Stimulated activated CD8-positive, alpha-beta memory T cell treated with anti-CD3 and anti-CD28 coated beads, Interleukin-15, amount 100 ng/mL, for 4 hours (primary cell): ENCODE measurements around the gene SOCS1.
"Not testable (repeated sequence)": the region's sequence is repeated elsewhere in the genome, so short reads cannot be mapped to it uniquely, and the experiment has no call there.

Experiments
- DNase-seq, 2 donors: peaks; one replicate each; pipeline ENCODE4 v3.0.0-alpha.2; 2020; ENCODE audit warnings: low read depth in 2 of 2

Gene SOCS1

DNA sequence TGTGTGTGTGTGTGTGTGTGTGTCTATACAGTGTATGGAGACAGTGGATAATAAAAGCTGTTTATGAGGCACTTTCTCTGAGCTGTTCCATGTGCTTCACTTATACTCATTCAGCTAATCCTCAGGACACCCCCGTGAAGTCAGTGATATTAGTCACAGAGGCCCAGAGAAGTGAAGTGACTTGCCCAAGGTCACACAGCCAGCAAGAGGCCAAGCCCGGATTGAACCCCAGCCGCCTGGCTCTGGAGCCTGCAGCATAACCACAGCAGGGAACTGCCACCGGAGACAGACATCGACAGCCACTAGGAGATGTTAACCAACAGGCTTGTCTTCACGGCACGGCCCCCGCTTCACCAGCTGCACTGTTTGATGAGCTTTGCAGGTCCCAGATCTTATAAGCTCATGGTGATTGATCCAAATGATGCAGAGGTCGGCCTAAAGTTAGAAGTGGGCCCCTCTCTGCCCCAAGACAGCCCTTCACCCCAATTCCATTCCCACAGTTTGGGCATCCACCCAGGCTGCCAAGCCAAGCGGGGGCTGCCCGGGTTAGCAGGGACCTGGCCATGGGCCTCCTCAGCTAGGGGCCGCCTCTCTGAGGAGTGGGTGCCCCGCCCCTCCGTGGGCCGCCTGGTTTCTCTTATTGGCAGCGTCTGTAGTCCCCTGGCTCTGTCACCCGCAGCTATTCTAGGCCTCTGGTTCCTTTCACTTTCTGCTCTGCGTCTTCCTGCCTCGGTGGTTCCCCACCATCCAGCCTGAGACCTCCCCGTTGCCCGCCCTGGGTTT, 30.9 kb downstream of the SOCS1 start:
- DNase-seq, result peak; percentile 69 to 79

DNA sequence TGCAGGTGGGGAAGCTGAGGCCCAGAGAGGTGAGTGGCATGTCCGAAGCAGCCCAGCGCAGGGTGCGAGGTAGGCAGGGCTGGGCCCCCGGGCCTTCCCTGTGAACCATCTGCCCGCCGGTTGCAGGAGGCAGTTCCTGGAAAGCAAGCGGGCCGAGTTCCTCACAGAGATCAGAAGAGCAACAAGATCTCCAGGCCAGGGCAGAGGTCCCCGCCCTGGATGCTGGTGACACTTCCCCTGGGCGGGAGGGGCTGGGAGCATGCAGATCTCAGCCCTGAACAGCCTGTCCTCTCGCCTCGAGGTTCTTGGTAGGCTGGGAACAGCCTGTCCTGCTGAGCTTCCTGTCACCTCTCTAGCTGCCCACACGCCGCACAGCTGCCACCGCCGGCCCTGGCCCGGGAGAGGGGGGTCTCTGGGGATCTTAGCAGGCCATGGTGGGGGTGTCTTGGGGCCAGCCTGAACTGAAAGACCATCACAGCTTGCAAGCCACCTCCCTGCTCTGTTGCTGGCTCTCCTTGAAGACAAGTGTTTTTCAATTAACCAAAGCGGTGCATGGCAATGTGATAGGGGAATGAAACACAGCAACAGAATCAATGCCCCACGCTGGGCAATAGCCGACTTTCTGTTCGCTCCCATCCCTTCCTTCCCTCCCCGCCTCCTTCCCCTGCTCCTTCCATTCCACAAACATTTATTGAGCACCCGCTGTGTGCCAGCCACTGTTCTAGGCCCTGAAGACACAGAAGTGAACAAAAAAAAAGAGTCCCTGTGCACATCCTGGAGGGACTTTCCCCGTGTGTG, 31.7 kb downstream of the SOCS1 start:
- DNase-seq, result peak; percentile 19 to 27

DNA sequence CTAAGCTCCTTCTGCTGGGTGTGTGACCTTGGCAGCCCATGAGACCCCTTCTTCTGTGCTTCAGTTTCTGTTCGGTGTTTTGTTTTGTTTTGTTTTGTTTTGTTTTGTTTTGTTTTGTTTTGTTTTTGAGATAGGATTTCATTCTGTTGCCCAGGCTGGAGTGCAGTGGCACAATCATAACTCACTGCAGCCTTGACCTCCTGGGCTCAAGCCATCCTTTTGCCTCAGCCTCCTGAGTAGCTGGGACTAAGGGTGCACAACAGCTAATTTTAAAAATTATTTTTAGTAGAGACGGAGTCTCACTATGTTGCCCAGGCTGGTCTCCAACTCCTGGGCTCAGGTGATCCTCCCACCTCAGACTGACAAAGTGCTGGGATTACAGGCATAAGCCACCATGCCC, 35.5 kb downstream of the SOCS1 start:
- DNase-seq, result not testable (repeated sequence)

DNA sequence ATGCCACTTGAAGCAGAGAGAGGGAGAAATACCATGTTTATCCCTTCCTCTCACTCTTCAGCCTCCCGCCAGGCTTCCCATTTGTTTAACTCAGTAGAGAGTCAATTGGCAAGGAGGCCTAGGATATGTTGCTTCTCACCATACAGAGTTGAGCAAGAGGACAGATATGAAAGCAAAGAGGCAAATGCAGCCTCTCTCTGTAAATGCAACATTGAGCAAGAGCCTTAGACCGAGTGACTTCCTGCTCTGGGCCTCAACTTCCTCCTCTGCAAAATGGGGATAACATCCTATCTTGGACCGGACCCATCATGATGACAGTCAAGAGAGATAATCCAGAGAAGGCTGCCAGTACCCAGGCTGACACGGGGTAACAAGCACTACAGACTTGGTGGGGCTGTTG, 36.8 kb downstream of the SOCS1 start:
- no peak for DNase-seq

DNA sequence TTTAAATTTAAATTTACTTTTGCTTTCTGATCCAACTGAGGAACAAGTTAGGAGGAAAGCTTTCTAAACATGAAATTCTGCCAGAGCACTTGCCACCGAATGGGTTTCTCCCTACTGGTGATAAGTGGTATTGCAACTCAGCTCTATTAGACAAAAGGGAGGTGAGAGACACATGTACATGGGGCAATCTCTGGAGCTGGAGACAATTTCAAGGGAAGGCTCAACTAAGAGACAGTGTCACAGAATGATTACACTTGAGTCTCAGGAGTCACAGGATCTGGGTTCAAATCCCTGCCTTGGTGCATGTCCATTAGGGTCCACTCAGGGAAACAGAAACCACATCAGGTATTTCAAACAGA, 37.4 kb downstream of the SOCS1 start:
- DNase-seq, result no peak

DNA sequence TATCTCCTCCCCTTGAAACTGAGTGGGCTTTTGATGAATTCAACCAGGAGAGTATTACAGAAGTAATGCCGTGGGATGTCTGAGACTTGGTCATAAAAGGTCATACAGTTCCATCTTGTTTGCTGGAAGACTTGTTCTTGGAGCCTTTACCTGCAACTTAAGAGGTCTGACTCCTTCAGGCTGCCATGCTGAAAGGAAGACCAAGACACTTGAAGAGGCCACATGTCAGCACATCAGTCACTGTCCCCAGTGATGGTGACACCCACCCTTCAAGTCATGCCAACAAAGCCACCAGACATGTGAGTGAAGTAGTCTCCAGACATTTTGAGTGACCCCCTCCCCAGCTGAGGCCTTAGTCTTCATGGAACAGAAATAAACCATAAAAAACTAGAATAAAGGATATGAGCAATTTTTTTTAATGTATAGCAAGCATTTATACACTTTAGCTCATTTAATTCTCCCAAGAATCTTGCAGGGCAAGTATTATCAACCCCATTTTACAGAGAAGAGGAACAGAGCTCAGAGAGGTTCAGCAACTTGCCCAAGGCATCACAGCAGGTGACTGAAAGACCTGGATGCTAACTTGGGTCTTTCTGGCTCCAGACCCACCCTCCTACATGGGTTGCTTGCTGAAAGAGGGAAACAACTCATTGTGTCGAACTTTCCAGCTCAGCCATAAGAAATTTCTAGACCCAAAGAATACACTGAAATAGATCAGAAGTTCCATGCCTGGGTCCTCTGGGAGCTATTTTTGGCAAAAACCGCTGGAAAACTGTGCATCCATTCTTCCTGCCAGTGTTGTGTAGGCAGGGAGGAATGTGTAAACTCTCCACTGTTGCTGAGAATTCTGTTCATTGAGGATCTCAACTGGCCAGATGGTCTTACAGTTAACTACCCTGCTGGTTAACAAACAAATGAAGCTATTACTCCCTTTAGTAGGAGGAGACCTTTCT, 38.1 kb downstream of the SOCS1 start:
- DNase-seq, result no peak

DNA sequence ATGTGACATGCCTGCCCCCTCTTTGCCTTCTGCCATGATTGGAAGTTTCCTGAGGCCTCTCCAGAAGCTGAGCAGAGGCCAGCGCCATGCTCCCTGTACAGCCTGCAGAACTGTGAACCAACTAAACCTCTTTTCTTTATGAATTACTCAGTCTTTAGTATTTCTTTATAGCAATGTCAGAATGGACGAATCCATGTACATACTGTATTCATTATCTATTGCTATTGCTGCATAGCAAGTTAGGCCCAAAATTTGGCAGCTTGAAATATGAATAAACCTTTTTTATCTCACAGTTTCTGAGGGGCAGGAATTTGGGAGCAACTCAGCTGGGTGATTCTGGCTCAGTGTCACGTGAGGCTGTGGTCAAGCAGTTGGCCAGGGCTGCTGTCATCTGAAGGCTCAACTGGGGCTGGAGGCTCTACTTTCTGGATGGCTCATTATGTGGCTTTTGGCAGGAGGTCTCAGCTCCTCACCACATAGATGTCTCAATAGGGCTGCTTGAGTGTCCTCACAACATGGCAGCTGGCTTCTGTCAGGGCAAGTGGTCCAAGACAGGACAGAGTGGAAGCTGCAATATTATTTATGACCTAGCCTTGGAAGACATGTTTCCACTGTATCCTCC, 40.0 kb downstream of the SOCS1 start:
- DNase-seq, result no peak

DNA sequence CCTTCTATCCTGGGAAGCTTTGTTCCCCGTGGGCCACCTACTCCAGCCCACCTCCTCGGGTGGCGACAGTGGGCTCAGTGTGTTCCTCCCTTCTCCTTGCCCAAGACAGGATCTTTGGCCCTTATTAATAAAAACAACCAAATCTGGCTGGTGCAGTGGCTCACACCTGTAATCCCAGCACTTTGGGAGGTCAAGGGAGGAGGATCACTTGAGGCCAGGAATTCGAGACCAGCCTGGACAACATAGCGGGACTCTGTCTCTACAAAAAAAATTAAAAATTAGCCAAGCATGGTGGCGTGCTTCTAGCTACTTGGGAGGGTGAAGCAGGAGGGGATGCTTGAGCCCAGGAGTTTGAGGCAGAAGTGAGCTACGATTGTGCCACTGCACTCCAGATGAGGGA, 42.2 kb downstream of the SOCS1 start:
- DNase-seq, result no peak

DNA sequence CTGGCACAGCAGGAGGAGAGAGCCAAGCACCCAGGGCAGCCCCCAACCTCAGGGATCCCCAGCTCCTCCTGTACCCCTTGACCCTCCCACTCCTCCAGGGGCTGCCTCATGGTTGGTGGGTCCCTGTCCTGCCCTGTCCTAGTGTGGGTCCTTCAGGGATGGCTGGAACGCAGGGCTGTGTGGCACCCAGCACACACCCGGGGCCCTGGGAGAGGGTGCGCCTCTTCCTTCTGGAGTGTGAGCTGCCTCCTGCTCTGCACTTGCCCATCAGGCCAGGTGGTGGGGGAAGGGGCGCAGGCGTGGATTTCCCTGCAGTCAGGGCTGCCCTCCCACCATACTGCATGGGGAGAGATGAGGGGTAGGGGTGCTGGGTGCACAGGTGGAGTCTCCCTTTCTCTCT, 42.6 kb downstream of the SOCS1 start:
- no peak for DNase-seq

DNA sequence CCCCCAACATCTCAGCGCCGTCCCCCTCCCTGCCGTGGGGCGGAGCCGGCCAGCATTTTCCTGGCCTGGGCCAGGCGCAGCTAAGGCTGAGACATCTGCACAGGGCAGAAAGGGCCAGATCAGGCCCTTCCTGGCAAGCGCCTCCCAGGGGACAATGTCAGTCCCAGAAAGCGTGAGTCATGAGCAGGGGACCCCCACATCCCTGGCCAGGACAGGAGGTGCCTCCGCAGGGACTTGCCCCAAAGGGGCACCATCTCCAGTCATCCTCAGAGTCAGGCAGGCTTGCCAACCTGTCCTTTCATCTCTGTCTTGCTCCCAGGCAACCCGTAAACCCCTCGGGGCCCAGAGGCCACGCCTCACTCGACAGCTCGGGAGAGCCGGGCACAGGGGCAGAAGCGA, 43.2 kb downstream of the SOCS1 start:
- DNase-seq, result no peak

DNA sequence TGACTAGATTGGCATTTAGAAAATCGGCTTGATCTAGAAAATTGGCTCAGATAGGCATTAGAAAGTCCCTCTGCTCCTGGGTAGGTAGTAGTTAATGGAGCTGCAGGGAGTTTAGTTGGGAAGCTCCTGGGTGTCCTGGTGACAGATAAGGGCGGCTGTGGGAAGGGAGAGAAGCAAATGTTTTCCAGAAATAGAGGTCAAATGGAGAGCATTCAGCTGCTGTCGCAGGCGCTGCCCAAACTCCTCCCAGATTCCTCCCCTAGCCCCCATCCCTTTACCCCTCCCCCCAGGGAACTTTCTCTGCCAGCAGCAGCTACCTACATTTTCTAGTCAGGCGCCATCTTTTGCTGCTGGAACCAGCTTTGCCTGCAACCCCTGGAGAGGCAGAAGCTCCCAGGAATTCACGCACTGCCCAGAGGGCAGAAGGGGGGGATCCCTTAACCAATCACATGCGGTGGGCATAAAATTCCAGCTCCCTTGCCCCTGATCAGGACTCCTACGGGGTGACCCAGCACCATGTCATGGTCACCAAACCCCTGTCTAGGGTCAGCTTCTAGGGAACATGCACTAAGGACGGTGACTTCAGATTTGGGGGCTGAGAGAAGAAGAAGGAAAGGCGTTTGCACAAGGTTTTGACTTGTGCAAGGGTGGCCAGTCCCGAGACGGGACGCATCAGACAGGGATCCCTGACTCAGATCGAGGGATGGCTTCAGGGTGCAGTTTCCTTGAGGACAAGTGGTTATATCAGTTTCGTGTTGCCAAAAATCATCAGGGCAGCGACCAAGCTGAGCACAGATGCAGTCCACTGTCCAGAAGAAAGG, 43.8 kb downstream of the SOCS1 start:
- no peak for DNase-seq

DNA sequence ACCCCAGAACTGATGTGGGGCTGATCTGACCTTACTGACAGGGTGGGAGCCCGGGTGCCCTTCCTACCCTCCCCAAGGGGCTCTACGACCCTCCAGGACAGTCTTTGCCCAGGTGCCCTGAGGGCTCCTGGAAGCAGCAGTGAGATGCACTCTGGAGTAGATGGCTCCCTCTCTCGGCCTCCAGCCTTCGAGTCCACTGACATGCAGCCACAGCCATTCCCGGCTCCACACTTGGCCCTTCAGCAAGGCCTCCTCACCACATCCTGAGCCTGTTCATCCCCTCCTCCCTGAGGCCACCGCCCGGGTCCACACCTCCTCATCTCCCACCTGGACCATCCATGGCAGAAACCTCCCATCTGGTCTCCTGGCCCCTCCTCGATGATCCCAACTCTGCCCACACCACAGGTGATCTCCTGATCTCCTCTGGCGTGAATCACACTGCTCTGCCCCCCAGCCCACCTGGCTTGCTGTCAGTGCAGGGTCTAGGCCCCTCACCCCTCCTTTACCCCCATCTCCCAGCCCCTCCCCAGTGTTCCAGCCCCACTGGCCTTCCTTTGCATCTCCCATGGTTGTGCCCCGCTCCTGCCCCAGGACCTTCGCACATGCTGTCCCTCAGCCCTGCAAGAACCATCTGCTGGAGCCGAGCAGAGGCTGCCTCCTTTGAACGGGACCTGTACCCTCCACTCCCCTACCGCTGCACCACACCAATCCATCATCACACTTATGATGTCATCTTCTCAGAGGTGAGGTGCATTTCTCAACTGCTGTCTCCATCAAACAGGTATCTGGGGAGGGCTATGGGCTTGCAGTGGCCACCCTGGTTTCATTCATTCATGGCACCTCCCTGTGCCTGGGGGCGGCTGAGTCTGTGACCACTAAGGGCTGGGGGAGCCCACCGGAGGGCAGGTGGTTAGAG, 44.7 kb downstream of the SOCS1 start:
- no peak for DNase-seq

DNA sequence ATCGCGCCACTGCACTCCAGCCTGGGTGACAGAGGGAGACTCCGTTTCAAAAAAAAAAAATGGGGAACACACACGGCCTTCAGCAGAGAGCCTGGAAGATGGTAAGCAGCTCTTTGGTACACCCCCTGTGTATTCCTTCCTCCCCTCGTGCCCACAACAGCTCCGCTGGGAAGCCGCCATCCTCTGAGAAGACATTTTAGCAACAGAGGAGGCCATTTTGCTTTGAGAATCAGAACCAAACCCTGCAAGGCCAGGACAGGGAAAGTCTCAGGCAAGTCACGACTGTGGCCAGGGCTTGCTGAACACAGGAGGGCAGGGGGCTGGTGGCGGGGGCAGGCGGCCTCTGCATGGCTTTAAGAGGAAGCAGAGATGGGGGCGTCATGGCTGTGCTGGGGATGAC, 45.7 kb downstream of the SOCS1 start:
- DNase-seq, result no peak

DNA sequence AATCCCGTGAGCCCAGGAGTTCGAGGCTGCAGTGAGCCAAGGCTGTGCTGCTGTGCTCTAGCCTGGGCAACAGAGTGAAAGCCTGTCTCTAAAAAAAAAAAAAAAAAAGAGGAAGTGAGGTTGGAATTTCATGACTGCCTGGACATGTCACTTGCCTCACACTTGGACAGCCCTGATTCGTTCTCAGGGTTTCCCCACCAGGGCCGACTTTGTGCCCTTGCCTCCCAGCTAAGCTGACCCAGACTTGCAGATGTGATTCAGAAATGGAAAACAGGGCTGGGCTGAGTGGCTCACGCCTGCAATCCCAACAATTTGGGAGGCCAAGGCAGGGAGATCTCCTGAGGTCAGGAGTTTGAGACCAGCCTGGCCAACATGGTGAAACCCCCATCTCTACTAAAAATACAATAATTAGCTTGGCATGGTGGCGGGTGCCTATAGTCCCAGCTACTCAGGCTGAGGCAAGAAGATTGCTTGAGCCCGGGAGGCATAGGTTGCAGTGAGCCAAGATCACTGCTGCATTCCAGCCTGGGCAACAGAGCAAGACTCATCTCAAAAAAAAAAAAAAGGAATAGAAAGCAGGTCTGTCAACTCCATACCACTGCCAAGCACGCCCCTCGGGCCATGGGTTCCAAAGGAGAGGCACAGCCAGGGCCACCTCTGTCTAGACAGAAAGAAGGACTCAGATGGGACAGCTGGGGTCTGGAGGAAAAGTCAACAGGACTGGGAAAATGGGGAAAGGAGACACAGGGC, 46.9 kb downstream of the SOCS1 start:
- no peak for DNase-seq

DNA sequence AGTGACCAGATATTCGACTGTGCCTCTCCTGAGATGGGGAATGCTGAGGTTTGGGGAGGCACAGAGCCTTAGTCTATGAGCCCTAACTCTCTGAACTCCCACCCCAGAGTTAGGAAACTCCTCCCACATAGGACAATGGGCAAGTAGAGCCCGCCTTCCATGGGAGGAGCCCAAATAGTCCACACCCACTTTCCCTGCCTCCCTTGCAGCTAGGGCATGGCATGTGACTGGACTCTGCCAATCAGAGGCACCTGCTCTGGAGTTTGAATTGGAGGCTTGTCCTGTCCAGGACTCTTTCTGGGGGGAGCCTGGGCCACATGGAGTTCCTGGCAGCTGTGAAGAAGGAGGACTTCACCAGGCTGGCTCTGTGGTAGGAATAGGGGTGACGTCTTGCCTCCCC, 48.4 kb downstream of the SOCS1 start:
- no peak for DNase-seq

DNA sequence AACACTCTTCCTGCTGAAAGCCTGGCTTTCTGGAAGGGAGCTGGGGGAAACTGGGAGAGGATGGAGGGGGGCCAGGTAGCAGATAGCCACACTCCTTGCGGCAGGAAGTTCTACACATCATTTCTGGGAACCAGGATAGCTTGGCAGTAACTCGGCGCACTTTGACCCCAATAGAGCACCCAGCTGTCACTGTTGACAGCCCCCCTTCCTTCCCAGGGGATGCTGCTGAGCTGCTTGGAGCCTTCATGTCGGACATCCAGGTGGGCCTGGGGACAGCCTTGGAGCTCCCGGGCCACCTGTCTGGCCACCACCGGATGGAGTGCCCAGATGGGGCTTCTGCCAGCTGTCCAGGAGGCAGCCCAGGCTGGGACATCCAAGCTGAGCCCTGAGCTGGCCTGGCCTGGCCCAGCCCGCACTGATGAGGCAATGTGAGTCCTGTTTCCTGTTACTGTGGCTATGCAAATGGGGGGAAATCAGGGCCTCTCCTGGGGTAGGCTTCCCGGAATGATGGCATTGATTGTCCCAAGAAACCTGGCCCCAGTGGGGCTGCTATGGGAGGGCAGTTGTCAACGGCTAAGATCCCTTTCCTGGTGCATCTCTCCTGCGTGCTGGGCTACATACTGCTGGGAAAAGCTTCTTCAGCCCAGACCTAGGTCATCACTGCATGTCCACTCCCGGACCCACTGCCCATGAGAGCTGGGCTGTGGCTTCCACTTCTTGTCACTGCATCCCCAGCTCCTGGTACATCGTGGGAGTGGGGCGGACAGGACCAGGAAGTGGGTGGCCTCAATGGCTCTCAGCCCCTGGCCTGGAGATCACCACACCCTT, 50.0 kb downstream of the SOCS1 start:
- no peak for DNase-seq

DNA sequence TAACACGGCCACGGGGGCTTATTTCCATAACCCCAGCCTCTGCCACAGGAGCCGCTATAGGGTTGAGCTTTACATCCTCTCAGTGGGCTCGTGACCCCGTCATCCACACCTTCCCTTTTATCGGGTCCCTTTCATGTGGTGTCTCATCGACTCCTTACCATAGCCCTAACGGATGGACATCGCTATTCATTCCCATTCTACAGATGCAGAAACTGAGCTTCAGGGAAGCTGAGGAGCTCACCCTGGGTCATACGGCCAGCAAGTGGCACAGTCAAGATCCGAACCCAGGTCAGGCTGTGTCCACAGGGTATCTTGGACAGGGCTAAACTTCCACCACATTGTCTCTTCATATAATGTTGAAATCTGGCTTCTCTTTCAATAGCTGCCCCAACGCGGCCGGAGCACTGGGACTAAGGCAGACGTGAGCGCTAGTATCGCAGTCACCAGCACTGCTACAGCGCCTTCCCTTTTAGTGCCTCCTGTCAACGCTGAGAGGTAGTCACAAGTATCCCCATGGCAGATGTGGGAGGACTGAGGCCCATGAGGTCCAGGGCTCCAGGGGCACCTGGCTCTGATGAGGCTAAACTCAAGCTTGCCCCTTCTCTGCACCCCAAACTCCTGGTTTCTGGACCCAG, 50.8 kb downstream of the SOCS1 start:
- DNase-seq, result no peak
